ENCODE data around the gene EIF3F.

EIF3F gene

DNA sequence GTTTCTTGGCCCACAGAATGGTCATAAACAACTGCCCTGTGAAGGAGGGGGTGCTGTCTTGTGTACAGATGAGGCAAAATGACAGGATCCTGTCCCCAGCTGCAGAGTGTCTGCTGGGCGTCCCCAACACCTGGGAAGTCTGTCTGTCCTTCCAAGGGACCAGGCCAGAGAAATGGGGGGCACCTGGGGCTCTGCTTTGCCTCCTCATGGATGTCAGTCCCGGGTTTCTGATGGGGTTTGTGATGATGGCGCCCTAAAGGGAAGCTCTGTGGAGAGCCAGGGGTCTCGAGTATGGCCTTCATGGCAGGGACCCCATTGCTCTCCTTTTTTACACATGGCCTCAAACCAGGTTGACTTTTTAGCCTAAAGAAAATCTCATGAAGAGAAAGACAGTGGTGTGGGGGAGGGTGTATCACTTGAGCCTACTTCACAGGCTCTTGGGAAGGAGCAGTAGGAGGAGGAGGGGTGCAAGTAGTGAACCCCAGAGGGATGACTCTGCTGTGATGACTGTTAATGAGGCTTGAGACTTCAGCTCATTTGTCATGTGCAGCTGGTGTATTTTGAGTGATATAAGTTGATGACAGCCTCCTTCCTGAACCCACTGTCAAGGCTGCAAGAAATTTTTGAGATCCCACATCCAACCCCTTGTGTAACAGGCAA, 53.3 kb downstream of the EIF3F start:
- DNase-seq, result no peak

DNA sequence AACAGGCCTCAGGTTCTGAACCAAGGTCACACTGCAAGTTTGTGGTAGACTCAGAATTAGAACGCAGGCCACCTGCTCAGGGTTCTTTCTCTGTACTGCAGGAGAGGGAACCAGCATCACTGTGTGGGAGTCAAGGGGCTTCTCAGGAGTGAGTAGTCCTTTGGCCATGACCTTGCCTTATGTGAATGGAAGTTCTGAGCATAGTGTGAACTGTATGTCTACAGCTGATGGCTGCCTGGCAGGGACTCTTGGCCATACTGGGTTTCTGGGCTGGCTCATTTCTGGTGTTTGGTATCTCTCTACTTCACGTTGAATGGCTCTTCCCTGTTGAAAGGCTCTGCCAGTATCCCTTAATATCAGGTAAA, 53.8 kb downstream of the EIF3F start:
- DNase-seq, result no peak

DNA sequence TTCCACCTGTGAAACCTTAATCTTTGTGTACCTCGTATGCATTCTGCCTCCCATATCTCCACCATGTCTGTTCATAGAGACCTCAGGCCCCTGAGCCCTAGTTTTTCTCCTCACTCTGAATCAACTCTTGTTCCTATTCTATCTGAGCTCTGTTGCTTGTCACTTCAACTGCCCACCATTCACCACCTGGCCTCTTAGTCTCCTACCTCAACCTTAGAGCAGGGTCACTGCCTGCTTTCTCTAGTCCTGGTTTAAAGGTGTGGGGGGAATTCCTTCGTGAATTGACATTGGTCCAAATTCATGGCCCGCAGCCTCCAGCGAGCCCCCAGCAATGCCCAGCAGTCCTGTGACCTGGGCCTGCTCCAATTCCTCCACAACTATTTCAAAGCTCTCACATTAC, 54.4 kb downstream of the EIF3F start:
- DNase-seq, result no peak

DNA sequence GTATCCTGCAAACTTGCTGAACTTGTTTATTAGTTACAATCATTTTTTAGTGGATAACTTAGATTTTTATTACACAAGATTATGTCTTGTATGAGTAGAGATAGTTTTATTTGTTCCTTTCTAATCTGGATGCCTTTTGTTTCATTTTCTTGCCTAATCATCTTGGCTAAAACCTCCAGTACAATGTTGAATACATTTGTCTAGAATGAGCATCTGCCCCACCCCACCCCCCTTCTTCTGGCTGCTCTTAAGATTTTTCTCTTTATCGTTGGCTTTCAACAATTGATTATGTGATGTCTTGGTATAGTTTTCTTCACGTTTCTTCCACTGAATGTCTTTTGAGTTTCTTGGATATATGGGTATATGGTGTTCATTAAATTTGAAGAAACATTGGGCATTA, 56.6 kb downstream of the EIF3F start:
- no peak for DNase-seq

DNA sequence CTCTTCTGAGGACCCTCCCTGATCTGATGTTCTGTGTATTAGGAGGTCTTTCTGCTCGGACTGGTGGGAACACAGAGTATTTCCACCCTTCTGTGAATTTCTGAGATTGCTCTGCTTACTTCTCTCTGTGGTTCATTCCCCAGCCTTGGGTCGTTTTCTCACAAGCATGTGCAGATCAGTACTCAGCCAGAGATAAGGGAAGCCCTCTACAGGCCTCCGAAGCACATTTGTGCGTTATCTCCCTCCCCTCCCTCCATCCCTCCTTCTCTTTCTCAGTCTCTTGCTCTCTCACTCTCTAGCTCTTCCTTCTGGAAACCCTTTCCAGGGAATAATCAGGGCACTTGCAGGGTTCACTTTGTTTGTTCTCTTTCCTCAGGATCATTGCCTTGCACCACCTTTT, 58.7 kb downstream of the EIF3F start:
- DNase-seq, result no peak

- DNase-seq, result no peak
Observed at GRCh38 chr11:8047382-8047781, 60.2 kb downstream of the EIF3F start.

DNA sequence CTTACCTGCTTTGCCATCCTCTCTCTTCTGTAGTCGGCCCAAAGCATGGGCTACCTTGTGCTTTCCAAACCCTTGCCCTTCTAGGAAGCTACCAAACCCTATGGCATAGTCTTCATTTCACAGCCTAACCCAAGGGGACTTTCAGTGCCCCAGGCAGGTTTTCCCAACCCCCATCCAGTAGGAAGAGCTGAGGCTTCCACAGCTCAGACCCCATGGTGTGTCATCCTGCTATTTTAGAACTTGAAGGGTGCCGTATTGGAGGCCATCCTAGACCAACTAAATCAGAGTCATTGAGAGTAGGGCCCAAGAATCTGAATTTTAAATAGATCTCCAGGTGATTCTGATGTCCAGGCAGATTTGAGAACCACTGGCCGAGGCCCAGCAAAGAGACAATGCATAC, 61.9 kb downstream of the EIF3F start:
- no peak for DNase-seq
